IMR-90 (cell line): ENCODE results near the gene USH2A. TPM values are rescaled to one million over a fixed set of nuclear protein-coding genes. Genes with fewer than 3 reads are reported as not detected.

Experiments
- ATAC-seq: fragments of 200-7000 bp; cut with Tn5 transposase; 2 replicates; pipeline ENCODE4 v1.9.1; 2020; ENCODE audit warnings: low read depth, mild to moderate bottlenecking, moderate library complexity
- BruUV-seq: library from RNA; stranded (reverse); fragments of 400-500 nt; replicated peaks from 2 replicates; lab custom pipeline; 2021; lab: Mats Ljungman, UMichigan
- CTCF ChIA-PET: fragments of 300-600 bp; formaldehyde crosslinking; extraction: SDS; loops from one replicate; lab custom pipeline; 2021; ENCODE audit warnings: antibody characterized with exemption; lab: Yijun Ruan, JAX
- POLR2A ChIA-PET: fragments of 300-600 bp; sonication (Branson Sonifier 250); formaldehyde crosslinking; loops from one replicate; lab custom pipeline; 2022; ENCODE audit warnings: antibody characterized with exemption; ENCODE audit not compliant: unreplicated experiment; lab: Charles Lee
- DNase-seq: peaks from one replicate; pipeline ENCODE4 v3.0.0; 2013
- H2AFZ ChIP-seq: replicated peaks from 2 replicates; pipeline ENCODE3; 2013; ENCODE audit warnings: low read length, mild to moderate bottlenecking; ENCODE audit not compliant: poor library complexity
- H2AK5ac ChIP-seq: 2 replicates; pipeline ENCODE4 v1.6.1; 2013; ENCODE audit warnings: low read depth, low read length, inconsistent platforms
- H2AK9ac ChIP-seq: replicated peaks from 2 replicates; pipeline ENCODE3; 2013; ENCODE audit warnings: mild to moderate bottlenecking, low read depth, low read length, moderate library complexity; ENCODE audit not compliant: poor library complexity
- H2BK120ac ChIP-seq: 2 replicates; pipeline ENCODE4 v1.6.1; 2013; ENCODE audit warnings: low read depth, low read length, inconsistent platforms
- H2BK15ac ChIP-seq: 3 replicates; pipeline ENCODE4 v1.6.1; 2013; ENCODE audit warnings: low read depth, low read length, inconsistent platforms
- H2BK20ac ChIP-seq: 2 replicates; pipeline ENCODE4 v1.6.1; 2013; ENCODE audit warnings: low read depth, mild to moderate bottlenecking, inconsistent platforms, low read length, moderate library complexity
- H2BK5ac ChIP-seq: 2 replicates; pipeline ENCODE4 v1.6.1; 2013; ENCODE audit warnings: mild to moderate bottlenecking, low read depth, low read length, inconsistent platforms; ENCODE audit not compliant: poor library complexity, severe bottlenecking
- H3K14ac ChIP-seq: replicated peaks from 2 replicates; pipeline ENCODE4 v1.6.1; 2013; ENCODE audit warnings: low read depth, low read length, inconsistent platforms
- H3K18ac ChIP-seq: 2 replicates; pipeline ENCODE4 v1.6.1; 2013; ENCODE audit warnings: low read depth, low read length, control low read depth
- H3K23ac ChIP-seq: 2 replicates; pipeline ENCODE4 v1.6.1; 2013; ENCODE audit warnings: low read depth, low read length, inconsistent platforms
- H3K27ac ChIP-seq: 2 replicates; pipeline ENCODE4 v1.5.1; 2013; ENCODE audit warnings: mild to moderate bottlenecking, control low read depth, low read length; ENCODE audit not compliant: insufficient read depth
- H3K27me3 ChIP-seq: 2 replicates; pipeline ENCODE4 v1.6.1; 2013; ENCODE audit warnings: low read length; ENCODE audit not compliant: control insufficient read depth, insufficient read depth
- H3K36me3 ChIP-seq: 2 replicates; pipeline ENCODE4 v1.6.1; 2013; ENCODE audit warnings: low read length, mixed read lengths; ENCODE audit not compliant: control insufficient read depth, insufficient read depth
- H3K4ac ChIP-seq: 2 replicates; pipeline ENCODE4 v1.6.1; 2013; ENCODE audit warnings: low read depth, low read length, inconsistent platforms
- H3K4me1 ChIP-seq: 2 replicates; pipeline ENCODE4 v1.6.1; 2013; ENCODE audit warnings: low read length, mixed read lengths; ENCODE audit not compliant: control insufficient read depth, insufficient read depth
- H3K4me2 ChIP-seq: 2 replicates; pipeline ENCODE4 v1.6.1; 2013; ENCODE audit warnings: low read depth, mild to moderate bottlenecking, control low read depth, low read length, moderate library complexity
- H3K4me3 ChIP-seq: 2 replicates; pipeline ENCODE4 v1.5.1; 2013; ENCODE audit warnings: low read depth, mild to moderate bottlenecking, control low read depth, low read length, moderate library complexity; ENCODE audit not compliant: insufficient read depth
- H3K56ac ChIP-seq: 2 replicates; pipeline ENCODE4 v1.6.1; 2013; ENCODE audit warnings: low read length, inconsistent platforms; ENCODE audit not compliant: insufficient read depth; ENCODE audit errors: extremely low read depth
- H3K79me1 ChIP-seq, 2 experiments: 2 replicates each; pipeline ENCODE4 v1.6.1; 2013; ENCODE audit warnings: low read length in 2 of 2, inconsistent platforms in 1 of 2, low read depth in 1 of 2
- H3K9ac ChIP-seq: 2 replicates; pipeline ENCODE4 v1.6.1; 2013; ENCODE audit warnings: low read depth, low read length, control low read depth
- H3K9me1 ChIP-seq: 2 replicates; pipeline ENCODE4 v1.6.1; 2013; ENCODE audit warnings: low read length, inconsistent platforms; ENCODE audit not compliant: insufficient read depth
- H3K9me3 ChIP-seq: 2 replicates; pipeline ENCODE4 v1.6.1; 2013; ENCODE audit warnings: low read length; ENCODE audit not compliant: control insufficient read depth, insufficient read depth
- H4K20me1 ChIP-seq: 2 replicates; pipeline ENCODE4 v1.6.1; 2013; ENCODE audit warnings: low read length, inconsistent platforms; ENCODE audit not compliant: insufficient read depth
- H4K5ac ChIP-seq: 2 replicates; pipeline ENCODE4 v1.6.1; 2013; ENCODE audit warnings: mild to moderate bottlenecking, low read depth, low read length, control low read depth
- H4K8ac ChIP-seq, 2 experiments: 2 replicates each; pipeline ENCODE4 v1.6.1; 2013; ENCODE audit warnings: low read depth in 2 of 2, low read length in 2 of 2, control low read depth in 1 of 2, inconsistent platforms in 1 of 2
- H4K91ac ChIP-seq: 2 replicates; pipeline ENCODE4 v1.6.1; 2013; ENCODE audit warnings: low read depth, low read length, inconsistent platforms; ENCODE audit not compliant: insufficient read depth
- BHLHE40 ChIP-seq: fragments of 150-350 bp; IDR thresholded peaks from 2 replicates; pipeline ENCODE4 v1.6.1; 2016; ENCODE audit warnings: mild to moderate bottlenecking, low read depth, low read length
- CEBPB ChIP-seq: IDR thresholded peaks from 2 replicates; pipeline ENCODE4 v1.6.1; 2012; ENCODE audit warnings: low read depth, low read length, improper control_type of control experiment
- CHD1 ChIP-seq: IDR thresholded peaks from 2 replicates; pipeline ENCODE4 v1.6.1; 2012; ENCODE audit warnings: low read depth, low read length, improper control_type of control experiment
- FOS ChIP-seq: fragments of 150-350 bp; IDR thresholded peaks from 2 replicates; pipeline ENCODE4 v1.6.1; 2016; ENCODE audit warnings: low read depth, low read length
- MAFK ChIP-seq: IDR thresholded peaks from 2 replicates; pipeline ENCODE4 v1.6.1; 2012; ENCODE audit warnings: low read depth, low read length, improper control_type of control experiment
- MAZ ChIP-seq: IDR thresholded peaks from 2 replicates; pipeline ENCODE4 v1.6.1; 2012; ENCODE audit warnings: low read depth, mild to moderate bottlenecking, low read length, improper control_type of control experiment, moderate library complexity, borderline replicate concordance
- MXI1 ChIP-seq: IDR thresholded peaks from 2 replicates; pipeline ENCODE4 v1.6.1; 2012; ENCODE audit warnings: low read depth, mild to moderate bottlenecking, low read length, moderate library complexity, borderline replicate concordance
- NFE2L2 ChIP-seq: fragments of 150-350 bp; IDR thresholded peaks from 2 replicates; pipeline ENCODE4 v1.6.1; 2016; ENCODE audit warnings: low read depth, mild to moderate bottlenecking, low read length
- POLR2A ChIP-seq: IDR thresholded peaks from 2 replicates; pipeline ENCODE4 v1.6.1; 2012; ENCODE audit warnings: mild to moderate bottlenecking, low read depth, low read length
- RAD21 ChIP-seq: IDR thresholded peaks from 2 replicates; pipeline ENCODE4 v1.6.1; 2012; ENCODE audit warnings: low read length, improper control_type of control experiment
- RCOR1 ChIP-seq: IDR thresholded peaks from 2 replicates; pipeline ENCODE4 v1.6.1; 2012; ENCODE audit warnings: mild to moderate bottlenecking, low read length, improper control_type of control experiment; ENCODE audit not compliant: insufficient replicate concordance
- RFX5 ChIP-seq: IDR thresholded peaks from 2 replicates; pipeline ENCODE4 v1.8.0; 2012; ENCODE audit warnings: low read depth, mild to moderate bottlenecking, low read length, moderate library complexity
- SMC3 ChIP-seq: fragments of 150-350 bp; IDR thresholded peaks from 2 replicates; pipeline ENCODE4 v1.6.1; 2016; ENCODE audit warnings: low read depth, mild to moderate bottlenecking, antibody characterized with exemption, low read length, moderate library complexity
- WGBS, 2 experiments: methylation state at CpG; one replicate each; pipeline versions ENCODE4 v1.1.5 to v1.1.7; 2013; ENCODE audit warnings: missing lambda C conversion rate in 2 of 2; ENCODE audit not compliant: insufficient read length in 1 of 2; ENCODE audit errors: extremely low coverage in 2 of 2; 5-methylcytosine and 5-hydroxymethylcytosine counted together
- dilution Hi-C: fragments of 300-500 bp; cut with HindIII; formaldehyde crosslinking; loops from one replicate; pipeline ENCODE4 v1.14.3; 2018; ENCODE audit warnings: low sequenced_read_pairs; ENCODE audit not compliant: unreplicated experiment
- in situ Hi-C: fragments of 300-500 bp; cut with MboI; formaldehyde crosslinking; loops from 3 replicates; pipeline ENCODE4 v1.14.3; 2019; ENCODE audit warnings: low sequenced_read_pairs, inconsistent platforms, mixed read lengths
- intact Hi-C: fragments of 100-400 bp; cut with micrococcal nuclease; formaldehyde crosslinking; loops from 2 replicates; pipeline ENCODE4 v1.10.0; 2022
- polyA plus RNA-seq, 3 experiments: library from polyadenylated mRNA; depleted of rRNA; stranded (reverse); fragments of >200 nt; gene quantifications; 2 replicates each; pipeline ENCODE4 v1.2.3, GENCODE V29; 2012; ENCODE audit warnings: low replicate concordance in 1 of 3
- total RNA-seq: library from RNA; depleted of rRNA; stranded (reverse); fragments of >200 nt; gene quantifications from 2 replicates; pipeline ENCODE4 v1.2.3, GENCODE V29; 2012
- TF ChIP-seq, protein P1 (sequence below): fragments of 150-350 bp; IDR thresholded peaks from 2 replicates; pipeline ENCODE4 v1.6.1; 2017; ENCODE audit warnings: mild to moderate bottlenecking, antibody characterized with exemption, low read length, low read depth
- TF ChIP-seq, protein P2 (sequence below): fragments of 150-350 bp; IDR thresholded peaks from 2 replicates; pipeline ENCODE4 v1.6.1; 2016; ENCODE audit warnings: low read depth, mild to moderate bottlenecking, low read length, moderate library complexity, borderline replicate concordance
- TF ChIP-seq, protein P3 (sequence below): conservative IDR thresholded peaks from 2 replicates; pipeline ENCODE4 v1.5.1; 2012; ENCODE audit warnings: mild to moderate bottlenecking, low read depth, low read length, improper control_type of control experiment

The USH2A gene
- total and polyA plus RNA-seq, 2 of the 4 experiments (the other 2 are of a cell fraction) = under 0.01 to 0.02 TPM

DNA sequence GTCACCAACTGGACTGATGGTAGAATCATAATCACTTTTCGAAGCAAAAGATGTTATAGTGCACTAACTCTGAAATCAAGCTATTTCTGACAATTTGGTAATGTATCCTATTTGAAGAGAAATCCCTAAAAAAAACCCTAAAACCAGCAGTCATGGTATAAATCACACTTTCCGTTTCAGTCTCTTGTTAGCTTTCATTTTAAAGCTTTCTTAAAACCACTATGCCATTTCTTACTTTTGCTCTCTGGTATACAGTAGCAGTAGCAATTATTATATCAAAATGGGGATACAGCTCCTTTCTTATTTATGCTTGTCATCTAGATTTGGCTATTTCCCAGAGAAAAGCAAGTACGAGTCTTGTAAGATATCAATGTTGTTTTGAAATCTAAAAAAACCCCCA, 532.8 kb downstream of the USH2A start:
- no peaks in the 10 kb centered on the region for H3K27me3 ChIP-seq
- no peak overlapping the region for H3K56ac ChIP-seq
- in situ Hi-C loops (no loop called here), intact Hi-C loops (no loop called here), dilution Hi-C loops (no loop called here)
- no peak overlapping the region for H3K4ac ChIP-seq
- no TSS peak for BruUV-seq
- H2BK20ac ChIP-seq = no peak overlapping the region
- H2BK15ac ChIP-seq = no peak overlapping the region
- H2AFZ ChIP-seq = no peak overlapping the region
- H3K27ac ChIP-seq = no peak overlapping the region
- CTCF ChIA-PET = no interaction called here
- H2AK5ac ChIP-seq = no peak overlapping the region
- no peak overlapping the region for H3K4me3 ChIP-seq
- ATAC-seq (no peak), DNase-seq (no peak)
- no peak overlapping the region for H3K18ac ChIP-seq
- POLR2A ChIA-PET = no interaction called here
- H4K5ac ChIP-seq = no peak overlapping the region
- H3K79me1 ChIP-seq = no peaks in the 10 kb centered on the region
- no peak overlapping the region for H2BK5ac ChIP-seq
- no peak overlapping the region for H3K4me2 ChIP-seq
- H3K9ac ChIP-seq = no peak overlapping the region
- H3K4me1 ChIP-seq = no peaks in the 10 kb centered on the region
- H3K9me3 ChIP-seq = no peaks in the 10 kb centered on the region
- no peak overlapping the region for H4K91ac ChIP-seq
- WGBS, 2 experiments = no CpG with 5 or more reads among the region's 3 CpGs
- no peak overlapping the region for H2BK120ac ChIP-seq
- H4K20me1 ChIP-seq = no peaks in the 10 kb centered on the region
- no peak overlapping the region for H4K8ac ChIP-seq
- H3K14ac ChIP-seq = no peak overlapping the region
- no peak overlapping the region for H3K23ac ChIP-seq
- no peaks in the 10 kb centered on the region for H3K9me1 ChIP-seq
- no peaks in the 10 kb centered on the region for H3K36me3 ChIP-seq
- TF ChIP-seq CHD1 (no peak), RFX5 (no peak), MAFK (no peak), MAZ (no peak), BHLHE40 (no peak), MXI1 (no peak), CEBPB (no peak), FOS (no peak), SMC3 (no peak), NFE2L2 (no peak), POLR2A (no peak), RCOR1 (no peak), RAD21 (no peak)
- TF ChIP-seq, protein P1, sequence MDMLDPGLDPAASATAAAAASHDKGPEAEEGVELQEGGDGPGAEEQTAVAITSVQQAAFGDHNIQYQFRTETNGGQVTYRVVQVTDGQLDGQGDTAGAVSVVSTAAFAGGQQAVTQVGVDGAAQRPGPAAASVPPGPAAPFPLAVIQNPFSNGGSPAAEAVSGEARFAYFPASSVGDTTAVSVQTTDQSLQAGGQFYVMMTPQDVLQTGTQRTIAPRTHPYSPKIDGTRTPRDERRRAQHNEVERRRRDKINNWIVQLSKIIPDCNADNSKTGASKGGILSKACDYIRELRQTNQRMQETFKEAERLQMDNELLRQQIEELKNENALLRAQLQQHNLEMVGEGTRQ = no peak
- TF ChIP-seq, protein P2, sequence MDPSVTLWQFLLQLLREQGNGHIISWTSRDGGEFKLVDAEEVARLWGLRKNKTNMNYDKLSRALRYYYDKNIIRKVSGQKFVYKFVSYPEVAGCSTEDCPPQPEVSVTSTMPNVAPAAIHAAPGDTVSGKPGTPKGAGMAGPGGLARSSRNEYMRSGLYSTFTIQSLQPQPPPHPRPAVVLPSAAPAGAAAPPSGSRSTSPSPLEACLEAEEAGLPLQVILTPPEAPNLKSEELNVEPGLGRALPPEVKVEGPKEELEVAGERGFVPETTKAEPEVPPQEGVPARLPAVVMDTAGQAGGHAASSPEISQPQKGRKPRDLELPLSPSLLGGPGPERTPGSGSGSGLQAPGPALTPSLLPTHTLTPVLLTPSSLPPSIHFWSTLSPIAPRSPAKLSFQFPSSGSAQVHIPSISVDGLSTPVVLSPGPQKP = no peak
- TF ChIP-seq, protein P3, sequence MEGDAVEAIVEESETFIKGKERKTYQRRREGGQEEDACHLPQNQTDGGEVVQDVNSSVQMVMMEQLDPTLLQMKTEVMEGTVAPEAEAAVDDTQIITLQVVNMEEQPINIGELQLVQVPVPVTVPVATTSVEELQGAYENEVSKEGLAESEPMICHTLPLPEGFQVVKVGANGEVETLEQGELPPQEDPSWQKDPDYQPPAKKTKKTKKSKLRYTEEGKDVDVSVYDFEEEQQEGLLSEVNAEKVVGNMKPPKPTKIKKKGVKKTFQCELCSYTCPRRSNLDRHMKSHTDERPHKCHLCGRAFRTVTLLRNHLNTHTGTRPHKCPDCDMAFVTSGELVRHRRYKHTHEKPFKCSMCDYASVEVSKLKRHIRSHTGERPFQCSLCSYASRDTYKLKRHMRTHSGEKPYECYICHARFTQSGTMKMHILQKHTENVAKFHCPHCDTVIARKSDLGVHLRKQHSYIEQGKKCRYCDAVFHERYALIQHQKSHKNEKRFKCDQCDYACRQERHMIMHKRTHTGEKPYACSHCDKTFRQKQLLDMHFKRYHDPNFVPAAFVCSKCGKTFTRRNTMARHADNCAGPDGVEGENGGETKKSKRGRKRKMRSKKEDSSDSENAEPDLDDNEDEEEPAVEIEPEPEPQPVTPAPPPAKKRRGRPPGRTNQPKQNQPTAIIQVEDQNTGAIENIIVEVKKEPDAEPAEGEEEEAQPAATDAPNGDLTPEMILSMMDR = no peak
- H2AK9ac ChIP-seq = no peak overlapping the region
